GM18873 (cell line): Measurements from ENCODE around the gene HOXB2.
"Not testable (repeated sequence)": the region's sequence is repeated elsewhere in the genome, so short reads cannot be mapped to it uniquely, and the experiment has no call there.

Experiments
- ATAC-seq: cut with Tn5 transposase; IDR thresholded peaks from one replicate; pipeline ENCODE4 v1.9.1; 2021; ENCODE audit warnings: mild to moderate bottlenecking, moderate library complexity, moderate number of reproducible peaks; ENCODE audit not compliant: unreplicated experiment, low FRiP score

Gene HOXB2

DNA sequence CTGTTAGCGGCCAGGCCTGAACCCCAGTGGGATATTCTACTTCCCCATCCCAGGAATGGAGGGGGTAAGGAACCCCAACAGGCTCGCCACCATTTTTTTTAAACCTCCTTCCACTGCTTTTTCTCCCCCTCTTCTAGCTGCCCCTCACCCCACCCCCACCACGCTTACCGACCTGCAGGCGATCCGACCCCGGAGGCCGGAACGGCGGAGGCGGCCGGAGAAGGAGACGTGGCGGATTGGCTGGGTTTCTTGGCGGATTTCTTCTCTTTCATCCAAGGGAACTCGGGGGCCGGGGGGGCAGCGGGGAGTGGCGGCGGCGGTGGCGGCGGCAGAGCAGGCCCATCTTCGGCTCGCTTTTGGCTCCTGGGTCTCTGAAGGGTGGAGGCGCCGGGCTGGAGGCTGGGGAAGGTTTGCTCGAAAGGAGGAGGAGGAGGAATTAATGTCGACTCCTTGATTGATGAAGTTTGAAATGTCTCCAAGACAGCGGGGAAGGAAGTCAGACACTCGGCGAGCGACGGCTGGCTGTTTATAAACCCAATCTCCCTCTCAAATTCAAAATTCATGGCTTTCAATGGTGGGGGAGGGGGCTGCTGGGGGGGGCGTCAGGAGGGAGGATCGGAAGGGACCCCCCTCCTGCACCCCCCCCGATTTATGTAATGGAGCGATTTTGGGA, 424 bp downstream of the HOXB2 start:
- no peak for ATAC-seq

DNA sequence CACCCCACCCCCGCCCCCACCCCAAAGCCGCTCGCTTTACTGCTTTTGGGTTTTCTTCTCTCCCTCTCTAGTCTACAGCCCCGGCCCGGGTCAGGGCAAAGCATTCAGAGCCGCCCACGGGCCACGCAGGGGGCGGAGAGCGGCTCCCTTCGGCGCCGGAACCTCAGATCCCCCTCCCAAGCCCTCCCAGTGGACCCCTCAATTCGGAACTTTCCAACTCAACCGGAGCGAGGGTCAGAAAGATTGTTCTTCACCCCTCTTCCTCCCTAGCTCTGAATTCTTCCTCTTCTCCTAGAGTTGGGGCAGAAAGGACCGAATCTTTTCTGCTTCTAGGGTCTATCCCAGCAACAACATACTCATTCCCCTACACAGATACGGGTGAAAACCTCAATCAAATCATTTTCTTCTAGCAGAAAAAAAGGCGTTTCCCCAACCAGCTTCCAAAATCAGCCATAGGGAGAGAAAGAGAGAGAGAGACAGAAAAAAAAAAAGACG, 1.0 kb downstream of the HOXB2 start:
- ATAC-seq, result no peak

DNA sequence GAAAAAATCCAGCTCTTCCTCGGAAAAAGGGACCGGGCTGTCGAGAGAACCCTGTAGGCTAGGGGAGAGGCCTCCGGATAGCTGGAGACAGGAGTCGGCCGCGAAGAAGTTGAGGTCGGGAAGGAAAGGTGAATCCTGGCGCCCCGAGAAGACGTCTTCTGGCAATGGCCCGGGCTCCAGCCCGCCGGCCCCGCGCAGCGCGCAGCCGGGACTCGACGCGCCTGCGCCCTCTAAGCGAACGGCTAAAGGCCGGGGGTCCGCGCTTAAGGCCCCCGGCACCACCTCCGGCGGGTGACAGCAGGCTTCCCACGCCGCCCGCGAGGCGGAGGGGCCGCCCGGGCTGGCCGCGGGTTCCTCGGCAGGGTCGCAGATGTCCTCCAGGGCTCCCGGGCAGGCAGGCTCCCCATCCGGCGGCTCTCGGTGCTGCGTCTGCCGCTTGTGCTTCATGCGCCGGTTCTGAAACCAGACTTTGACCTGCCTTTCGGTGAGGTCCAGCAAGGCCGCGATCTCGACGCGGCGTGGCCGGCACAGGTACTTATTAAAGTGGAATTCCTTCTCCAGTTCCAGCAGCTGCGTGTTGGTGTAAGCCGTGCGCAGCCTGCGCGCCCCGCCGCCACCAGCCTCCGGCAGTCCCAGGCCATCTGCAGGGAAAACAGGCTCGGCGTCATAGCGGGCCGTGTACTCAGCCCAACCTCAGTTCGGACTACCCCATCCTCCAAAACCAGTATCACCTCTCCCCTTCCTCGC, 1.6 kb downstream of the HOXB2 start:
- no peak for ATAC-seq

DNA sequence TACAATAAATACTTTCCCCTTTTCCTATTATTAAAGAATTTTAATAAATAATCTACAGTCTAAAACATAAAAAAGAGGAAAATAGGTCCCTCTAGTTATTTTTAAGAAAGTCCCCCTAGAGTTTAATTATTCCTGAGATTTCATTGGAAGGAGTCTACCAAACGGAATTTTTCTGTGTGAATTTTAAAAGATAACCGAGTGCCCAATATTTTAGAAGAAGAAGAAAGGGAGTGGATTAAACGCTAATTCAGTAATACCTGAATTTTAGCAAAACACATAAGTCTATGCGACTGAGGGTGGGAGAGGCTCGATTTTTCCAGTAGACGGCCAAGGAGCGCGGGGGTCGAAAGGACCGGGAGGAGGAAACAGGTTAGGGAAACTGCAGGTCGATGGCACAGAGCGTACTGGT, 2.2 kb downstream of the HOXB2 start:
- ATAC-seq, result no peak

DNA sequence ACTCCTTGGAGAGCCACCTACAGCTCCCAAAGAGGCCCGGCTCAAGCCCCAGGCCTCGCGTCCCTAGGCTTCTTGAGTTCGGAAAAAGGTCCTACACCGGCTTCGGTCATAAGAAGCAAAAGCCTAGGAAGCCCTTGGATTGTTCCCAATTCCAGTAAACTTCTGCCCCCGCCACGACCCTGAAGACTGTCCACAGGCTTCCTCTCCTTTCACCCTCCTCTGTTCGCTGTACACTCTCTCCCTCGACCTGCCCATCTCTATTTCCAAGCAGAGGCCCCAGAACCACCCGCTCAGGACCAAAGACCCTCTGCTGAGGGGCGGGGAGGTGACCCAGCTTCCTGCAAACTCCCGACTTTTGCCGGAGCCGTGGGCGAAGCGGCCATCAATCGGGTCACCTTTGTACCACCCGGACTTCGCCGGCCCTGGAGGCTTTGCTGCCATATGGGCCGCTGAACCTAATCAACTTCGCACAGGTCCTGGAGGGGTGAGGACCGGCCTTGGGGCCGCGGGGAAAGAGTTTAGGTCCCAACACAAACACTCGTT, 2.7 kb downstream of the HOXB2 start:
- no peak for ATAC-seq

DNA sequence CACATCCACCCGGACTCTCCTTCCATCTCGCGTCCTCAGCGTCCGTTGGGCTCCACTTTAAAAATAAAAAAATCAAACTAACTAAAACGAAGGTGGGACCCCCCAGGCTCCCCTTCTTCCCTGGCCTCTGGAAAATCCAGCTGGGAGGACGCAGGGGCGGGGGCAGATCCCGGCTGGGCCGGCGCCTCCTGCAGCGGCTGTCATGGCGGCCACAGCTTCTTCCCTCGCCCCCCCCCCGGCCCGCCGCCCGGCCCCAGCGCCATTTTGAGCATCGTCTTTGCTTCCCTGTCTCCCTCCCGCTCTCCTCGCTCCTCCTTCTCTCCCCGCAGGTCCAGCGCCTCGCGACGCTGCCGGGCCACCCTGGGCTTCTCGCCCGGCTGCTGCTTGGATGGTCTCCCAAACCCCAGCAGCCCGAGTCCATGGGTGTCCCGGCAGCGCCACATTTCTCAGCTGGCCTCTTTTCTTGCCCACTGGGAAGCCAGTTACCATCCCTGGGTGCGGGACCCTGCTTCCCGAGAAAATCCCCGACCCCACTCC, 3.3 kb downstream of the HOXB2 start:
- ATAC-seq, result no peak

DNA sequence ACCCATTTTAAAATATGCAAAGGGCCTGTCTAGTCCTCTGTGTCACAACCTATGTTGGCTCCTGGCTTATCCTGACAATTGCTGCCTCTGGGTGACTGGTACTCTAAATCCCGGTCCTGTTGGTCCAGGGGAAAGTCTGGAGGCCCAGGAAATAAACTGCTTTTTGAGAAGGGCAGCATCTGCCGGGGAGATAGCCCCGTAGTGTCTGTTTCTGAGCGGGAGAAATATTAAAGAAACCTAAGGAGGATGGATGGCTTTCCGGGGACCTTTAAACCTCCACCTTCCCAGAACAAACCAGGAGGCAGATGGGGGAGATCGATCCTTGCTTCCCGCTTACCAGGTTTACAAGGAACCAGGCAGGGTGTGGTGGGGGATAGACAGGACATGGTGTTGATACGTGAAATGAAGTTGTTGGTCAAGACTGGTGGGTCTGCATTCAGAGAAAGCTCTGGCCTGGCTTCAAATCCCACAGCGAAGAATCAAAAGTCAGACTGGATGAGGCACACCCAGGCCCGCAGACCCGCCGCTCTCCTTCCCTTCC, 3.8 kb downstream of the HOXB2 start:
- ATAC-seq, result no peak

DNA sequence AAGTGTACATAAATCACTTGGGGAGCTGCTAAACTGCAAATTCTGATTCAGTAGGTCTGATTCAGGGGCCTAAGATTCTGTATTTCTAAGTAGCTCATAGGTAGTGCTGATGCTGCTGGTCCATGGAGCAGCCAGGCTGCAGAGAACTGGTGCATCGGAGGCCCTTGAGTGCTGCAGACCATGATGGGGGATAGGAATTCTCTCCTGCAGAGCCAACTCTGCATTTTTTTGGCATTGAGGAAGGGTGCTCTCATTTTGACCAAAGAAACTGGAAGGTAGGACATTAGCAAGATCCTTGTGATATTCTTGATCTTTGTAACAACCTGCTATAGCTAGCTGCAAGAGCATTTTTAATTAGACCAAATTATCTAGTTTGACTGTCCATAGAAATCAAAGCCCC, 4.7 kb downstream of the HOXB2 start:
- no peak for ATAC-seq

DNA sequence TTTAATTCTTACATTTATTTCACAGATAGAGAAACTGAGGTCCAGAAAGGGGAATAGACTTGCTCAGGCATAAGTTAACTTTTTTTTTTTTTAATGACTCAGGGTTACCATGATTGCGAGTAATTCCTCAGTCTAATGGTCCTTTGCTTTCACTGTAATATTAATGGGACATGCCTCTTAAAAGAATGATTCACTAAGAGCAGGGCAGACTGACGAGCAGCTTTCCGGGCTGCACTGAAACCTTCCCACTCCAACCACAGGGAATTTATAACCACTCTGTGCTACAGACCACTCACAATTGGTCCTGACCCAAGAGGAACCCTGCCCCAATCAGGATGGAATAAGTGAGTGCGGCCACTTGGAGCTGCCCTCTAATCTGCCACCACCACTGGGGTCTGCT, 5.7 kb downstream of the HOXB2 start:
- ATAC-seq, result no peak

DNA sequence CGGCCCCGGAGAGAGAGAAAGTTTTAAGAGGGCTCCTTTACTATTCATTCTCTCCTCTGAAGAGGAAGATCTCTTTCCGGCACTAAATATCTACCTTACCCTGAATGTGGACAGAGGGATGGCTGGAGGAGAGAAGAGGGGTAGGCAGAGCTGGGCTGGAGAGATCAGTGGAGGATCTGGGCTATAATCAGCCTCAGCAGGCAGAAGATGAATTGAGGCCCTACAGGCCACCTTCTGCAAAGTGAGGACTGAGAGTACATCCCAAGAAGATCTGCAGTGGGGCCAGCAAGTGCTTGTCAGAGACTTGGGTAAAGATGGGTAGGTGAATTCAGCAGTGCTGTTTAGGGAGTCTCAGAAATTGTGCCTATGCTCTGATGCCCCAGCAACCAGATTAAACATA, 7.6 kb downstream of the HOXB2 start:
- ATAC-seq, result no peak

DNA sequence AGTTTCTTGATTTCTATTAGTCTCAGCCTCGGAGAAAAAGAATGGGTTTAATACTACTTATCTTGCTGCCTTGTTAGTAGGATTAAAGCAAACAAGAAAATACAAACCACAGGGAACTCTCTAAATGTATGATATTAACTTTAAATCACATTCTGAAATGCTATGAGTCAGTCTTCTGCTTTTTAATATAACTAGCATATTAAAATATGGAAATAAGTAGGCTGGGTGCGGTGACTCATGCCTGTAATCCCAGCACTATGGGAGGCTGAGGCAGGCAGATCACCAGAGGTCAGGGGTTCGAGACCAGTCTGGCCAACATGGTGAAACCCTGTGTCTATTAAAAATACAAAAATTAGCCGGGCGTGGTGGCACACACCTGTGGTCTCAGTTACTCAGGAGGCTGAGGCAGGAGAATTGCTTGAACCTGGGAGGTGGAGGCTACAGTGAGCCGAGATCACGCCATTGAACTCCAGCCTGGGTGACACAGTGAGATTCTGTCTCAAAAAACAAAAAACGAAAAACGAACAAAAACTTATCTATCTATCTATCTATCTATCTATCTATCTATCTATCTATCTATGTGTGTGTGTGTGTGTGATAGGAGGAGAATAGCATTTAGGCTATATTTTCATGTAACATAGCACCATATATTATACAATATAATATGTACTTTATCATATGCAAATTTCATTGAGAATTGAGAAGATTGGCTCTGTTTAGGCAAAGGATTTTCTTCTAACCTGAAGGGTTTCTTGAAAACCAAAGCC, 8.9 kb downstream of the HOXB2 start:
- not testable (repeated sequence) for ATAC-seq

DNA sequence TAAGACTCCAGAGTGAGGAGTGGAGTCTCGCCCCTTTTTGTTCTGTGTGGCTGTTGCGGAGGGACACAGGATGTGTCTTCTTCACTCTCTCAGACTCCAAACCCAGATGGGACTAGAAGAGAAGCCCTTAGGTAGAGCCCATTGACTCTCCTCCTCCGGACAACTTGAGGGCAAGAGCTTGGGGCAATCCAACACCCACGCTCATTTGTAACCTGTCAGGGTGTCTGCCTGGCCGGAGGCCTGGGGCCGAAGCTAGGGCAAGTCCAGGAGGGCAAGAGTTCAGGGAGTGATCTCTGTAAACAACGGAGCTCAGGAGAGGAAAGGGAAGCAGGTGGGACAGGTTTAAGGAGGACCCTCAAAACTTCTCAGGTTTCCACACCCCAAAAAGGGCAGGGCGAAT, 12.6 kb downstream of the HOXB2 start:
- ATAC-seq, result no peak

DNA sequence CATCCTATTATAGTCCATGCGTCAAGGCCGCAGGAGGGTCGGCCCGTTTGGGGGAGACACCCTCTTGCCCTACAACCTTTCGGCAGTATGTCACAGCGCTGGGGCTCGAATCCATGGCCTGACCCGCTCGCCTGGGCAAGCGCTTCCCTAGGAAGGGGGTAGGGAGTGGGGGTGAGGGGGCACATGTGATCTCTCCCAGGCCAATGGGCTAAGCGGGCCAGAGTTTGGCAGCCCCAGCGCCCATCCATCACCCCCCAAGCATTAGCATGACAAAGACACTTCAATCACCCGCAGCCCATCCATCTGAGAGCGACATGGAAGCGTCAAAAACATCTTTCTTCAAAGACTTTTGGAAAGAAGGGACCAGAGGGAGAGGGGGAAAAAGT, 14.0 kb downstream of the HOXB2 start, which contains the start of gene HOXB1:
Gene HOXB1, minus strand, starts transcription at position 125 of the 386 bp plus-strand sequence. Its CDS starts 107 bp downstream, at position 18.
- no peak for ATAC-seq

DNA sequence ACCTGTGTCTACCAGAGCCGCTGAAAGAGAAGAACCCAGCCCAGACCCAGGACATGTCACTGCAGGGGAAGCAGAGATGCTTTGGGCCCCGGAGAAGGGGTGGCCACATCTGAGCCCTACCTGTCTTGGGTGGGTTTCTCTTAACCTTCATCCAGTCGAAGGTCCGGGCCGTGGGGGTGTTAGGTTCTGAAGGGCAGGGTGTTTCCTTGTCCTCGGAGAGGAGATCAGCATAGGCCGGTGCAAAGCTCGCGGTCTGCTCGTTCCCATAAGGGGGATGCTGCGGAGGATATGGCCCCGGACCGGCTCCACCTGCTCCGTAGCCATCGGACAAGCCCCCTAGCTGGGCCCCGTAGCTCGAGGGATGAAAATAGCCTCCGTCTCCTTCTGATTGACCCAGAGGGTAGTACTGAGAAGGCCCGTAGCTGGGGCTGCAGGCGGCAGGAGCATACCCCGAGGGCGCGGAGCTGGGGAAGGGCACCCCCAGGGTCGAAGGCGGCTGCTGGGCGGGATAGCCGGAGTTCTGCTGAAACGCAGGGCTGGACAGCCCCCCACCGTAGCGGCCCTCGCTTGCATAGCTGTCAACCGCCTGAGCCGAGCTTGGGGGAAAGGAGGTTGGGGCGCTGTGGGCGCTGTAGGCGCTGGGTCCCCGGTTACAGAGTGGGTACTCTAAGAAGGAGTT, 14.6 kb downstream of the HOXB2 start:
- no peak for ATAC-seq

DNA sequence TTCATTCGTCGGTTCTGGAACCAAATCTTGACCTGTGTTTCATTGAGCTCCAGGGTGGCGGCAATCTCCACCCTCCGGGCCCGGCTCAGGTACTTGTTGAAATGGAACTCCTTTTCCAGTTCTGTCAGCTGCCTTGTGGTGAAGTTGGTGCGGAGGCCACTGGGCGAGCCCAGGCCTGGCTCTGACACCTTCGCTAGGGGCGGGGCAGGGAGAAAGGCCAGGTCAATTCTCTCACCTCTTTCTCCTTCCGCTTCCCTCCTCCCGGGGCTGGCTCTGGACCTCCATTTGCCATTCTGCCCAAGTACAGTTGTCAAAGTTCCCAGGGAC, 15.3 kb downstream of the HOXB2 start:
- ATAC-seq, result no peak

DNA sequence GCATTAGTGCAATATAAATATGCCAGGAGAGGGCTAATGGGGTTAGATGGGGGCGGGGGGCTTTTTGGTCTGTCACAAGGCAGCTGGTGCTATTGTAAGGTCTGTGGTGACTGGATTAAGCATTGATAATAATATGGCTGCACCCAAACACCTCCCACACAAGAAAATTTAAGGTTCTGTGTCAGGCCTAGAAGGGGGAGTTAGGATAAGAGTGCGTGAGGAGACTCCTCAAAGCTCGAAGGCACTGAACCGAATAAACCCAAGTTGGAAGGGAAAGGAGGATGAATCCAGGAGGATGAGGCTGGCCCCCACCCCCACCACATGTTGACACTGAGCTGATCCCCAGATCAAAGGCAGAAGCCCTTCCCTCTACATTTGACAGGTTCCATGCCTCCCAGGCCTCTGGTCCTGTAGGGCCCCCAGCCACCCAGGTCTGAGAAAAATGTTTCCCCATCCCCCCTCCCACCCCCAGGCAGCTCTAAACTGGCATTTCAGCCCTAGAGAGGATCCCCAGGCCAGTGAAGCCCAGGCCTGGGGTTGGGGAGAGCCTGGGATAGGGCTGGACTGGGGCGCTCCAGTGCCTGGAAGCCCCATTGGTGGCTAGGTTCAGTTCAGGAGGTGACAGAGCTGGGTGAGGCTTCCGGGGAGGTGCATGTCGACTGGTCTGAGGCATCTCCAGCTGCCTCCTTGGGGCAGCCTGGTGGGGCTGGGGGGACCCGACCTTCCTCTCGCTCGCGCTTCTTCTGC, 15.8 kb downstream of the HOXB2 start:
- ATAC-seq, result no peak

DNA sequence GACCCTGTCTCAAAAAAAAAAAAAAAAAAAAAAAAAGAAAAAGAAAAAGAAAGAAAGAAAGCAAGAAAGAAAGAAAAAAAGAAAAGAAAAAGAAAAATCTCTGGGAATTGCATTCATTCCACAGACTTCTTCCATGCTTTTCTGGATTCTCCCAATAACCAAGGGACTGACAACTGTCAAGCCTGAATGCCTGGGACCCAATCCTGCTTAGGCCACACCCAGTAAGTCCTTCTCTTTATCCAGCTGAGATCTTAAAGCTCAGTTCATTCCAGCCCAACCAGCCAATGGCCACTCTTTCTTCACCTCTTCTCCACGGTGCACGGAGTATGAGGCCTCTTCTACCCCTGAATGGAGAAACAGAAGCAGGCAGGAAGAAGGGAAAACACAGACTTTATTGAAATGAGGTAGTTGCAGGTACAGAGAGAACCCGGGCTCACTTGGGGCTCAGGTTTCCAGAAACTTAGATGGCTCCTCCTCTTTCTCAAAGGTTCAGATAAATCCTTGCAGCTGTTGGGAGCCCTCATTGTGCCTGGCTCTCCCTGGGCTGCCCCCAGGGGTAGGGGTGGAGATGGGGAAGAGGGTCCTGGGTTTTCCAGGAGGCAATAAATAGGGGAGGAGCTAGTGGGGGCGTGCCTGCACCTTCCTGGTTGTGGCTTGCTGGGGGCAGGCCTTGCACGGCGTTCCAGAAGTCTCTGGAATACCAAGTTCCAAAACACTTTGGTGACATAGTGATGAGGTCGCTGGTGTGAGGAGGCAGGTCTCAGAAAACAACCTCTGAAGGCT, 16.6 kb downstream of the HOXB2 start:
- ATAC-seq, result no peak

DNA sequence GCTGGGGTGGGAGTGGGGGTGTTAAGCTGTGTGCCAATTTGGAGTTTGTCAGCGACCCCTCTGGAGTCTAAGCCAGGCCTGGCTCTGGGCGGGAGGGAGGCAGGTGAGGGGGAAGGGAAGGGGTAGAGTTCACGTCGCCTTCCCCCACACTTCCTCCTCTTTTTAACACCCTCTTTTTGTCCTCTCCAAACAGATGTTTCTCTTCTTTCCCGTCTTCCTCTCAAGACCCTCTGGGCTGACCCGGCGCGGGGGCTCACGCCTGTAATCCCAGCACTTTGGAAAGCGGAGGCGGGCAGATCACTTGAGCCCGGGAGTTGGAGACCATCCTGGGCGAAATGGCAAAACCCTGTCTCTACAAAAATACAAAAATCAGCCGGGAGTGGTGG, 17.4 kb downstream of the HOXB2 start:
- ATAC-seq, result no peak
